Measurements from ENCODE around the gene CASP14.
"Not testable (repeated sequence)": the region's sequence is repeated elsewhere in the genome, so short reads cannot be mapped to it uniquely, and the experiment has no call there.

Gene CASP14

GRCh38 chr19:15048885-15049541 is at the start of gene CASP14:
Gene CASP14, plus strand, starts transcription at chr19:15049480. Its CDS starts 2,772 bp downstream, at chr19:15052252.
- in situ Hi-C loops (cut with MboI; ENCODE audit: low sequenced_read_pairs): no loop called here

- in situ Hi-C loops (cut with MboI; ENCODE audit: low sequenced_read_pairs): no loop called here
These were observed 41.0 kb upstream of the CASP14 start for GRCh38 chr19:15008308-15008707.

GRCh38 chr19:15010501-15011300 is 38.6 kb upstream of the CASP14 start:
- in situ Hi-C loops (cut with MboI; ENCODE audit: low sequenced_read_pairs): no loop called here

GRCh38 chr19:15014579-15014978 is 34.7 kb upstream of the CASP14 start:
- in situ Hi-C loops (cut with MboI; ENCODE audit: low sequenced_read_pairs): no loop called here

- in situ Hi-C loops (cut with MboI; ENCODE audit: low sequenced_read_pairs): no loop called here
These were observed 33.2 kb upstream of the CASP14 start for GRCh38 chr19:15015946-15016542.

- in situ Hi-C loops (cut with MboI; ENCODE audit: low sequenced_read_pairs): not testable (repeated sequence)
These were observed 30.4 kb upstream of the CASP14 start for GRCh38 chr19:15018836-15019235.

- in situ Hi-C loops (cut with MboI; ENCODE audit: low sequenced_read_pairs): no loop called here
These were observed 27.8 kb upstream of the CASP14 start for GRCh38 chr19:15021286-15022007.

- in situ Hi-C loops (cut with MboI; ENCODE audit: low sequenced_read_pairs): no loop called here
These were observed 26.5 kb upstream of the CASP14 start for GRCh38 chr19:15022752-15023151.

GRCh38 chr19:15025217-15025616 is 24.1 kb upstream of the CASP14 start:
- in situ Hi-C loops (cut with MboI; ENCODE audit: low sequenced_read_pairs): no loop called here

GRCh38 chr19:15028490-15028889 is 20.8 kb upstream of the CASP14 start:
- in situ Hi-C loops (cut with MboI; ENCODE audit: low sequenced_read_pairs): no loop called here

GRCh38 chr19:15031675-15032074 is 17.6 kb upstream of the CASP14 start:
- in situ Hi-C loops (cut with MboI; ENCODE audit: low sequenced_read_pairs): no loop called here

- in situ Hi-C loops (cut with MboI; ENCODE audit: low sequenced_read_pairs): no loop called here
These were observed 13.4 kb upstream of the CASP14 start for GRCh38 chr19:15035795-15036311.

- in situ Hi-C loops (cut with MboI; ENCODE audit: low sequenced_read_pairs): no loop called here
These were observed 11.7 kb upstream of the CASP14 start for GRCh38 chr19:15037586-15037985.

GRCh38 chr19:15038294-15038693 is 11.0 kb upstream of the CASP14 start:
- in situ Hi-C loops (cut with MboI; ENCODE audit: low sequenced_read_pairs): no loop called here

GRCh38 chr19:15042003-15042402 is 7.3 kb upstream of the CASP14 start:
- in situ Hi-C loops (cut with MboI; ENCODE audit: low sequenced_read_pairs): no loop called here

- in situ Hi-C loops (cut with MboI; ENCODE audit: low sequenced_read_pairs): no loop called here
These were observed 6.5 kb upstream of the CASP14 start for GRCh38 chr19:15042826-15043225.

- in situ Hi-C loops (cut with MboI; ENCODE audit: low sequenced_read_pairs): no loop called here
These were observed 3.8 kb upstream of the CASP14 start for GRCh38 chr19:15045506-15045905.

- in situ Hi-C loops (cut with MboI; ENCODE audit: low sequenced_read_pairs): no loop called here
These were observed 1.6 kb upstream of the CASP14 start for GRCh38 chr19:15047680-15048079.

GRCh38 chr19:15048128-15048527 is 1.2 kb upstream of the CASP14 start:
- in situ Hi-C loops (cut with MboI; ENCODE audit: low sequenced_read_pairs): no loop called here

- in situ Hi-C loops (cut with MboI; ENCODE audit: low sequenced_read_pairs): no loop called here
These were observed 1.4 kb downstream of the CASP14 start for GRCh38 chr19:15050639-15051038.

- in situ Hi-C loops (cut with MboI; ENCODE audit: low sequenced_read_pairs): no loop called here
These were observed 12.8 kb downstream of the CASP14 start for GRCh38 chr19:15062036-15062435.
